Liver (tissue), 9 donors: Measurements from ENCODE around the gene HES3. TPM values are rescaled to one million over a fixed set of nuclear protein-coding genes. Genes with fewer than 3 reads are reported as not detected.

ENCODE experiments used
- DNase-seq: peaks from one replicate; pipeline ENCODE4 v3.0.0-alpha.2; 2017; ENCODE audit warnings: low spot score
- H3K27ac ChIP-seq, 2 donors: one replicate each; pipeline ENCODE4 v1.7.0; 2013; ENCODE audit warnings: inconsistent platforms in 2 of 2, low read length in 2 of 2, control low read depth in 1 of 2, low read depth in 1 of 2, mild to moderate bottlenecking in 1 of 2
- H3K27me3 ChIP-seq, 4 donors: one replicate each; pipeline versions ENCODE4 v1.6.1 to v1.7.0; 2013; ENCODE audit warnings: low read length in 3 of 4, inconsistent platforms in 1 of 4, mild to moderate bottlenecking in 1 of 4, moderate library complexity in 1 of 4; ENCODE audit not compliant: control insufficient read depth in 4 of 4, insufficient read depth in 4 of 4
- H3K36me3 ChIP-seq, 4 donors: one replicate each; pipeline versions ENCODE4 v1.6.1 to v1.7.0; 2013; ENCODE audit warnings: low read length in 3 of 4, mild to moderate bottlenecking in 3 of 4, low read depth in 1 of 4, moderate library complexity in 1 of 4; ENCODE audit not compliant: control insufficient read depth in 4 of 4, insufficient read depth in 3 of 4
- H3K4me1 ChIP-seq, 4 donors: one replicate each; pipeline versions ENCODE4 v1.6.1 to v1.7.0; 2013; ENCODE audit warnings: low read length in 3 of 4, mild to moderate bottlenecking in 3 of 4, moderate library complexity in 1 of 4; ENCODE audit not compliant: control insufficient read depth in 4 of 4, insufficient read depth in 4 of 4
- H3K4me3 ChIP-seq, 3 donors: one replicate each; pipeline versions ENCODE4 v1.6.1 to v1.7.0; 2013; ENCODE audit warnings: low read length in 3 of 3, control low read depth in 1 of 3, low read depth in 1 of 3, mild to moderate bottlenecking in 1 of 3
- H3K9ac ChIP-seq, 2 donors: one replicate each; pipeline ENCODE4 v1.7.0; 2013; ENCODE audit warnings: low read length in 2 of 2, mild to moderate bottlenecking in 2 of 2, moderate library complexity in 2 of 2, control low read depth in 1 of 2, low read depth in 1 of 2
- H3K9me3 ChIP-seq, 4 donors: one replicate each; pipeline versions ENCODE4 v1.6.1 to v1.7.0; 2013; ENCODE audit warnings: low read length in 3 of 4; ENCODE audit not compliant: control insufficient read depth in 4 of 4
- ATF3 ChIP-seq: IDR thresholded peaks from 2 replicates; pipeline ENCODE4 v1.6.1; 2016; ENCODE audit warnings: antibody characterized with exemption
- EGR1 ChIP-seq, 2 donors: IDR thresholded peaks; 2 replicates each; pipeline ENCODE4 v1.6.1; 2016 to 2018; ENCODE audit warnings: antibody characterized with exemption in 2 of 2, low read depth in 2 of 2
- FOXA1 ChIP-seq: IDR thresholded peaks from 2 replicates; pipeline ENCODE4 v1.6.1; 2016; ENCODE audit warnings: antibody characterized with exemption
- FOXA2 ChIP-seq: IDR thresholded peaks from 2 replicates; pipeline ENCODE4 v1.6.1; 2016; ENCODE audit warnings: antibody characterized with exemption
- GABPA ChIP-seq, 2 donors: IDR thresholded peaks in 1 of 2; conservative IDR thresholded peaks in 1 of 2; 2 replicates each; pipeline ENCODE4 v1.6.1; 2016; ENCODE audit warnings: antibody characterized with exemption in 2 of 2, mild to moderate bottlenecking in 1 of 2, moderate library complexity in 1 of 2
- HNF4A ChIP-seq, 2 donors: conservative IDR thresholded peaks; 2 replicates each; pipeline ENCODE4 v1.6.1; 2016; ENCODE audit warnings: antibody characterized with exemption in 2 of 2, mild to moderate bottlenecking in 2 of 2
- HNF4G ChIP-seq: IDR thresholded peaks from 2 replicates; pipeline ENCODE4 v1.6.1; 2016; ENCODE audit warnings: antibody characterized with exemption
- JUND ChIP-seq, 2 donors: IDR thresholded peaks; 2 replicates each; pipeline ENCODE4 v1.6.1; 2016; ENCODE audit warnings: antibody characterized with exemption in 2 of 2
- MAX ChIP-seq: IDR thresholded peaks from 2 replicates; pipeline ENCODE4 v1.6.1; 2016; ENCODE audit warnings: antibody characterized with exemption
- NR2F2 ChIP-seq: IDR thresholded peaks from 2 replicates; pipeline ENCODE4 v1.6.1; 2016; ENCODE audit warnings: antibody characterized with exemption
- RAD21 ChIP-seq, 2 donors: IDR thresholded peaks; 2 replicates each; pipeline ENCODE4 v1.6.1; 2016; ENCODE audit warnings: antibody characterized with exemption in 2 of 2, mild to moderate bottlenecking in 2 of 2
- RXRA ChIP-seq, 2 donors: IDR thresholded peaks; 2 replicates each; pipeline ENCODE4 v1.6.1; 2017 to 2018; ENCODE audit warnings: antibody characterized with exemption in 2 of 2, mild to moderate bottlenecking in 1 of 2
- SP1 ChIP-seq: IDR thresholded peaks from 2 replicates; pipeline ENCODE4 v1.6.1; 2018; ENCODE audit warnings: antibody characterized with exemption, mild to moderate bottlenecking
- TAF1 ChIP-seq: conservative IDR thresholded peaks from 2 replicates; pipeline ENCODE4 v1.6.1; 2016; ENCODE audit warnings: antibody characterized with exemption, mild to moderate bottlenecking
- YY1 ChIP-seq: IDR thresholded peaks from 2 replicates; pipeline ENCODE4 v1.6.1; 2016; ENCODE audit warnings: antibody characterized with exemption, mild to moderate bottlenecking
- WGBS: extraction: QIAGEN DNeasy Blood & Tissue Kit; methylation state at CpG from one replicate; pipeline ENCODE4 v1.1.7; 2013; 5-methylcytosine and 5-hydroxymethylcytosine counted together
- polyA plus RNA-seq, 2 donors: library from polyadenylated mRNA; stranded (reverse) in 1 of 2; unstranded in 1 of 2; fragments of 200-250 nt in 1 of 2; fragments of >200 nt in 1 of 2; fragmentation: Nextera tagmentation in 1 of 2; extraction: Ambion mirVana in 1 of 2; gene quantifications; one replicate each; pipeline versions ENCODE4 v1.2.1 to v1.2.3, GENCODE V29; 2013 to 2015
- total RNA-seq, 2 donors: library from RNA; depleted of rRNA; stranded (reverse); fragments of >200 nt; gene quantifications; one replicate each; pipeline ENCODE4 v1.2.3, GENCODE V29; 2014
- TF ChIP-seq, protein P1 (sequence below): IDR thresholded peaks from 2 replicates; pipeline ENCODE4 v1.6.1; 2016; ENCODE audit warnings: antibody characterized with exemption, mild to moderate bottlenecking
- TF ChIP-seq, protein P2 (sequence below): fragments of 150-350 bp; IDR thresholded peaks from 2 replicates; pipeline ENCODE4 v1.5.1; 2017; ENCODE audit warnings: improper control_type of control experiment, low read depth, low read length; ENCODE audit not compliant: missing input control
- TF ChIP-seq, protein P3 (sequence below): IDR thresholded peaks from 2 replicates; pipeline ENCODE4 v1.6.1; 2016; ENCODE audit warnings: antibody characterized with exemption
- donor health status: healthy.
- donor health status: healthy.
- donor health status: healthy.
- donor health status: healthy.
- donor health status: healthy.

Gene HES3
- total and polyA plus RNA-seq, 4 donors, result not detected

DNA sequence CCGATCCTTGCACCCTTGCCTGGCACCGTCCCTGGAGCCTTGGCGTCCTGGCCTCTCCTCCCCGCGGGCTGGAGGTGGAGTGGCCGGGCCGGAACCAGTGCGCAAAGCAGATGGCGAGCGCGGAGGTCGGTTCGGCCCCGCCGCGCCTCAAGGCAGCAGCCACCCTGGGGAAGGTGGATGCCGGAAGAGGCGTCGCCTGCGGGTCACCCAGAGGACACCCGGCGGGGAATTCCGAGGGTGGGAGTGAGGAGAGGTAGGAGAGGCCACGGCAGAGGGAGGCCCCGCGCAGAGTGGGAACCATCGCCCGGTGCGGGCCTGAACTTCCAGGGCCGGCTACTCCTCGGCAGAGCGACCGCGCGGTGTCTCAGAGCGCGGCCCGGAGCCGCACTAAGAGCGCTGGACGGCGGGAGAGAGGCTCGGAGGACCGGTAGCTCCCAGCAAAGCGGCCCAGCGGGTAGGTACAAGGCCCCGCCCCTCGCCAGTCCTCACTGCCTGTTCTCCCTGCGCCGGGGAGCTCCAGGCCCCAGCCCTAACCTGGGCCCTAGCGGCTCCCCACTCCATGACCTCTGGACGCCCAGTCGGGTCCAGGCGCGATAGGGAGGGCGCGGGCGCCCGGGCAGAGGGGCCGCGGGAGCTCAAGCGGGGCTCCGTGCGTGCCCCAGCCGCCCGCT lies 38.0 kb upstream of the HES3 start, which contains the start of gene RNF207:
Gene RNF207 (plus strand): TSS at position 271 of the 671 bp plus-strand sequence. CDS start 417 bp downstream, outside the sequence.
- H3K27ac ChIP-seq, result peak within 1 kb of the TSS; percentile 29 to 73
- WGBS, result 1% methylated on average over 66 of the region's 66 CpGs
- peak within 1 kb of the TSS; percentile 78 to 89 (median 83) for H3K4me3 ChIP-seq
- H3K9ac ChIP-seq, result peak within 1 kb of the TSS; percentile 59 to 66
- H3K9me3 ChIP-seq, result no peaks in the 10 kb centered on the region
- DNase-seq, result peak; percentile 63
- peaks cover 3 to 29% (median 12%) of the 10 kb centered on the region in 4 donors for H3K4me1 ChIP-seq
- H3K27me3 ChIP-seq, result no peaks in the 10 kb centered on the region
- H3K36me3 ChIP-seq, result peaks cover 0 to 5% (median 0%) of the 10 kb centered on the region in 4 donors
- TF ChIP-seq FOXA1 (no peak), YY1 (peak; percentile 51), SP1 (peak; percentile 60), RXRA (IDR thresholded peaks at IDR 0.05) (peak; percentile 74)
- TF ChIP-seq, protein P1, sequence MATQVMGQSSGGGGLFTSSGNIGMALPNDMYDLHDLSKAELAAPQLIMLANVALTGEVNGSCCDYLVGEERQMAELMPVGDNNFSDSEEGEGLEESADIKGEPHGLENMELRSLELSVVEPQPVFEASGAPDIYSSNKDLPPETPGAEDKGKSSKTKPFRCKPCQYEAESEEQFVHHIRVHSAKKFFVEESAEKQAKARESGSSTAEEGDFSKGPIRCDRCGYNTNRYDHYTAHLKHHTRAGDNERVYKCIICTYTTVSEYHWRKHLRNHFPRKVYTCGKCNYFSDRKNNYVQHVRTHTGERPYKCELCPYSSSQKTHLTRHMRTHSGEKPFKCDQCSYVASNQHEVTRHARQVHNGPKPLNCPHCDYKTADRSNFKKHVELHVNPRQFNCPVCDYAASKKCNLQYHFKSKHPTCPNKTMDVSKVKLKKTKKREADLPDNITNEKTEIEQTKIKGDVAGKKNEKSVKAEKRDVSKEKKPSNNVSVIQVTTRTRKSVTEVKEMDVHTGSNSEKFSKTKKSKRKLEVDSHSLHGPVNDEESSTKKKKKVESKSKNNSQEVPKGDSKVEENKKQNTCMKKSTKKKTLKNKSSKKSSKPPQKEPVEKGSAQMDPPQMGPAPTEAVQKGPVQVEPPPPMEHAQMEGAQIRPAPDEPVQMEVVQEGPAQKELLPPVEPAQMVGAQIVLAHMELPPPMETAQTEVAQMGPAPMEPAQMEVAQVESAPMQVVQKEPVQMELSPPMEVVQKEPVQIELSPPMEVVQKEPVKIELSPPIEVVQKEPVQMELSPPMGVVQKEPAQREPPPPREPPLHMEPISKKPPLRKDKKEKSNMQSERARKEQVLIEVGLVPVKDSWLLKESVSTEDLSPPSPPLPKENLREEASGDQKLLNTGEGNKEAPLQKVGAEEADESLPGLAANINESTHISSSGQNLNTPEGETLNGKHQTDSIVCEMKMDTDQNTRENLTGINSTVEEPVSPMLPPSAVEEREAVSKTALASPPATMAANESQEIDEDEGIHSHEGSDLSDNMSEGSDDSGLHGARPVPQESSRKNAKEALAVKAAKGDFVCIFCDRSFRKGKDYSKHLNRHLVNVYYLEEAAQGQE, result peak; percentile 37

GRCh38 chr1:6206520-6206855 lies 37.5 kb upstream of the HES3 start:
- Histone ChIP-seq H3K36me3 (peaks cover 0 to 5% (median 1%) of the 10 kb centered on the region in 4 donors), H3K9ac (peak overlapping the region in 1 of 2 donors; percentile 25), H3K27ac (no peak overlapping the region), H3K4me1 (peaks cover 3 to 29% (median 12%) of the 10 kb centered on the region in 4 donors), H3K4me3 (peak overlapping the region; percentile 54 to 89 (median 78)), H3K27me3 (no peaks in the 10 kb centered on the region), H3K9me3 (no peaks in the 10 kb centered on the region)
- WGBS, result 6% methylated on average over 25 of the region's 25 CpGs
- TF ChIP-seq ATF3 (no peak), TAF1 (no peak), SP1 (no peak), RAD21 (IDR thresholded peaks at IDR 0.05) (no peak), YY1 (no peak), RXRA (IDR thresholded peaks at IDR 0.05) (no peak), JUND (IDR thresholded peaks at IDR 0.05) (no peak), MAX (no peak), FOXA2 (no peak), HNF4A (conservative IDR thresholded peaks at IDR 0.05) (no peak), HNF4G (no peak), GABPA (IDR thresholded peaks at IDR 0.05 in 1 of 2, conservative IDR thresholded peaks at IDR 0.05 in 1 of 2) (no peak), EGR1 (IDR thresholded peaks at IDR 0.05; ENCODE audit: low read depth in 2 of 2) (no peak), FOXA1 (no peak), NR2F2 (no peak)
- TF ChIP-seq, protein P2, sequence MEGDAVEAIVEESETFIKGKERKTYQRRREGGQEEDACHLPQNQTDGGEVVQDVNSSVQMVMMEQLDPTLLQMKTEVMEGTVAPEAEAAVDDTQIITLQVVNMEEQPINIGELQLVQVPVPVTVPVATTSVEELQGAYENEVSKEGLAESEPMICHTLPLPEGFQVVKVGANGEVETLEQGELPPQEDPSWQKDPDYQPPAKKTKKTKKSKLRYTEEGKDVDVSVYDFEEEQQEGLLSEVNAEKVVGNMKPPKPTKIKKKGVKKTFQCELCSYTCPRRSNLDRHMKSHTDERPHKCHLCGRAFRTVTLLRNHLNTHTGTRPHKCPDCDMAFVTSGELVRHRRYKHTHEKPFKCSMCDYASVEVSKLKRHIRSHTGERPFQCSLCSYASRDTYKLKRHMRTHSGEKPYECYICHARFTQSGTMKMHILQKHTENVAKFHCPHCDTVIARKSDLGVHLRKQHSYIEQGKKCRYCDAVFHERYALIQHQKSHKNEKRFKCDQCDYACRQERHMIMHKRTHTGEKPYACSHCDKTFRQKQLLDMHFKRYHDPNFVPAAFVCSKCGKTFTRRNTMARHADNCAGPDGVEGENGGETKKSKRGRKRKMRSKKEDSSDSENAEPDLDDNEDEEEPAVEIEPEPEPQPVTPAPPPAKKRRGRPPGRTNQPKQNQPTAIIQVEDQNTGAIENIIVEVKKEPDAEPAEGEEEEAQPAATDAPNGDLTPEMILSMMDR, result no peak
- TF ChIP-seq, protein P1, result no peak
- TF ChIP-seq, protein P3, sequence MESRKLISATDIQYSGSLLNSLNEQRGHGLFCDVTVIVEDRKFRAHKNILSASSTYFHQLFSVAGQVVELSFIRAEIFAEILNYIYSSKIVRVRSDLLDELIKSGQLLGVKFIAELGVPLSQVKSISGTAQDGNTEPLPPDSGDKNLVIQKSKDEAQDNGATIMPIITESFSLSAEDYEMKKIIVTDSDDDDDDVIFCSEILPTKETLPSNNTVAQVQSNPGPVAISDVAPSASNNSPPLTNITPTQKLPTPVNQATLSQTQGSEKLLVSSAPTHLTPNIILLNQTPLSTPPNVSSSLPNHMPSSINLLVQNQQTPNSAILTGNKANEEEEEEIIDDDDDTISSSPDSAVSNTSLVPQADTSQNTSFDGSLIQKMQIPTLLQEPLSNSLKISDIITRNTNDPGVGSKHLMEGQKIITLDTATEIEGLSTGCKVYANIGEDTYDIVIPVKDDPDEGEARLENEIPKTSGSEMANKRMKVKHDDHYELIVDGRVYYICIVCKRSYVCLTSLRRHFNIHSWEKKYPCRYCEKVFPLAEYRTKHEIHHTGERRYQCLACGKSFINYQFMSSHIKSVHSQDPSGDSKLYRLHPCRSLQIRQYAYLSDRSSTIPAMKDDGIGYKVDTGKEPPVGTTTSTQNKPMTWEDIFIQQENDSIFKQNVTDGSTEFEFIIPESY, result no peak
- no peak for DNase-seq
